AG10803 (cell line): ENCODE measurements around the gene FRMD6.
A peak's percentile ranks its signal among the peaks of the same experiment; 100 is the strongest.

Experiments used
- DNase-seq: peaks from one replicate; pipeline ENCODE4 v3.0.0; 2010; ENCODE audit warnings: low read depth
- H3K4me3 ChIP-seq: 2 replicates; pipeline ENCODE4 v1.5.1; 2011; ENCODE audit warnings: mild to moderate bottlenecking, low read length, control low read depth
- TF ChIP-seq, protein P1 (sequence below): conservative IDR thresholded peaks from 2 replicates; pipeline ENCODE4 v1.5.1; 2011; ENCODE audit warnings: mild to moderate bottlenecking, low read length, control low read depth, inconsistent platforms

Gene FRMD6

DNA sequence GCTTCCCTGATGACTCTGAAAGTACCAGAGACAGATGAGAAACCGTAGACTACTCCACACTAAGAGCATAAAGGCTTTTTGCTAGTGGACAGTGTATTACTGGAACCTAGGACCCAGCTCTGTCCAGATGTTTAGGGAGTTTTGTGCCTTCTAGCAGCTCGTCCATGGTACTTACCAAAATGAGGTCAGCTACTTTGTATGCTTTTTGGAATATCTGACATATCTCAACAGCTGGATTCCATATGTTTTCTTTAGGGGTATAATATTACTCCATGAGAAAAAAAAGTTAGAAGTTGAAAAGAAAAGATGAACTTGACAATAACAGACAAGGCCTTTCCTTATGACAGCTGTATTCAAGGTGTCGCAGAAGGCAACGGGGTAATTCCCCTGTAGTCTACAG lies 32.1 kb upstream of the FRMD6 start:
- TF ChIP-seq, protein P1, sequence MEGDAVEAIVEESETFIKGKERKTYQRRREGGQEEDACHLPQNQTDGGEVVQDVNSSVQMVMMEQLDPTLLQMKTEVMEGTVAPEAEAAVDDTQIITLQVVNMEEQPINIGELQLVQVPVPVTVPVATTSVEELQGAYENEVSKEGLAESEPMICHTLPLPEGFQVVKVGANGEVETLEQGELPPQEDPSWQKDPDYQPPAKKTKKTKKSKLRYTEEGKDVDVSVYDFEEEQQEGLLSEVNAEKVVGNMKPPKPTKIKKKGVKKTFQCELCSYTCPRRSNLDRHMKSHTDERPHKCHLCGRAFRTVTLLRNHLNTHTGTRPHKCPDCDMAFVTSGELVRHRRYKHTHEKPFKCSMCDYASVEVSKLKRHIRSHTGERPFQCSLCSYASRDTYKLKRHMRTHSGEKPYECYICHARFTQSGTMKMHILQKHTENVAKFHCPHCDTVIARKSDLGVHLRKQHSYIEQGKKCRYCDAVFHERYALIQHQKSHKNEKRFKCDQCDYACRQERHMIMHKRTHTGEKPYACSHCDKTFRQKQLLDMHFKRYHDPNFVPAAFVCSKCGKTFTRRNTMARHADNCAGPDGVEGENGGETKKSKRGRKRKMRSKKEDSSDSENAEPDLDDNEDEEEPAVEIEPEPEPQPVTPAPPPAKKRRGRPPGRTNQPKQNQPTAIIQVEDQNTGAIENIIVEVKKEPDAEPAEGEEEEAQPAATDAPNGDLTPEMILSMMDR: no peak
- H3K4me3 ChIP-seq: no peak overlapping the region
- no peak for DNase-seq

DNA sequence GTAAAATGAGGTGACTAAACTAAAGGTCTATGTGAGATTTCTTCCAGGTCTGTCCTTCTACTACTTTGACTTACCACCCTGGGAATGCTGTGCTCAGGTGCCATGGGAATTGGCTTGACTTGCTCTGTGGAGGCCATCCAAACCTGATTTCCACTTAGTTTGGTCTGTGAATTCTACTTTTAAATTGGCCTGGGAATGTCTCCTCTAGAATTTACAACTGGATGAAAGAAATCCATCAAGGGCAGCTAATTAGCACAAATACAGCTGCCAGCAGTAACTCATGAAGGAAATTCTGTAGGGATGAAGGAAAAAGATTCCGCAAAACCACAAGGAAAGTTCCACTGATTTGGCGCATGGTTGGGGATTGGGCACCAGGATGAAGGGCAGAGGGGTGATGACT lies 31.7 kb upstream of the FRMD6 start:
- H3K4me3 ChIP-seq: no peak overlapping the region
- peak; percentile 51 for DNase-seq
- TF ChIP-seq, protein P1: no peak

DNA sequence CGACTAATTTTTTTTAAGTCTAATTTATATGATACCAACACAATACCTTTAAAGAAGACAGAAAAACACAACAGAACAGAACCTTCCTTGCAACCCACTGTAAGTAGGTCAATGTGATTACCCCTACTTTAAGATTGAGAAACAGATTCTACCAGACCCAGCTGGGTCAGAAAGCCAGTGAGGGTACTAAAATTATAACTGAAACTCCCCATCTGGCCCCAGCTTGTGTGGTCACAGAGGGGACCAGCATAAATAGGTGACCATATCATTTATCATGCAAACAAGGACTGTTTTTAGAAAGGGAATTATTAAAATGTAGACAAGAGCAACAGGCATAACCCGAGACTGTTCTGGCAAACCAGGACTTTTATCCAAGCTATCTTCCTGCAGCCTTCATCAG lies 30.1 kb upstream of the FRMD6 start:
- TF ChIP-seq, protein P1: no peak
- no peak for DNase-seq
- no peak overlapping the region for H3K4me3 ChIP-seq

DNA sequence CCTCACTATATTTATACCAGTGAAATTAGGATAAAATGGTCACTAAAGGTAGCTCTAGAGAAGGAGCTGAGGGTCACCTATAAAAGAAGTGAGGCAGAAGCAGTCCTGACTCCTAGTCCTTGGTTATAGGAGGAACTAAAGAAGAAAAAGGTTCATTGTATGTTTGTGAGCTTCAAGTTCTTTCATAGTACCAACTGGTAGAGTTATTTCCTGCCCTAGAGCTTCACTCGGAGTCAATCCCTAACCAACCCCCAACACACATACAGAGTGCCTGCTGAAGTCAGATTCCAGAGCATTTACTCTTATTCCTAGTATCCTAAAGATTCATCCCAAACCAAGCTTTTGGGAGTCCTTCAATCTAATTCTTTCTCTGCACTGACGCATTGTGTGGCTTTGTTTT lies 29.3 kb upstream of the FRMD6 start:
- H3K4me3 ChIP-seq: no peak overlapping the region
- no peak for DNase-seq
- TF ChIP-seq, protein P1: no peak

DNA sequence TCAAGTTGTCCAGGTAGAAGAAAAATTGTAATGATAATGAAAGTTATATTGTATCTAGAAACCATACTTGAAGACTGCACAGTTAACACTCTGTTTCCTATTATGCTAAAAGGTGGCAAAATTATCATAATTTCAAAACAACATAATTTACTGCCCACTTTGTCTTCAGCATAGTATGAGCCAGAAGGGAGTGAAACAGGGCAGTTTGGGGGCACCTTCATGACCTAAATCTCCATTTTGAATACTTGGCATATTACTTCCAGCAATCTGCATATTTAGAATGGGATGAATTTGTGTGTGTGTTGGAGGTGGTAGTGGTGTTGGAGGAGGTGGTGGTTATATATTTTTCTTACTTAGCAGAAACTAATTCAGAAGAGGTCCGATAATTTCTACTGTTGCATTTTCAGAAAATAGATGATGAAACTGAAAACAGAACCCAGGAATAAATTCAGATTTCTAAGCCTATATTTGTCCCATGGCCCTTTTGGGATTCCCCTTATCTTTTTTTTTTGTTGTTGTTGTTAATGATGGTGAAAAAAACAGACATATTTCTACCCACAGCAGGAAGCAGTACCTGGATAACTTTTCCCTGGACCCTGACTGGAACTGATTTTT lies 26.6 kb upstream of the FRMD6 start:
- H3K4me3 ChIP-seq: no peak overlapping the region
- TF ChIP-seq, protein P1: no peak

DNA sequence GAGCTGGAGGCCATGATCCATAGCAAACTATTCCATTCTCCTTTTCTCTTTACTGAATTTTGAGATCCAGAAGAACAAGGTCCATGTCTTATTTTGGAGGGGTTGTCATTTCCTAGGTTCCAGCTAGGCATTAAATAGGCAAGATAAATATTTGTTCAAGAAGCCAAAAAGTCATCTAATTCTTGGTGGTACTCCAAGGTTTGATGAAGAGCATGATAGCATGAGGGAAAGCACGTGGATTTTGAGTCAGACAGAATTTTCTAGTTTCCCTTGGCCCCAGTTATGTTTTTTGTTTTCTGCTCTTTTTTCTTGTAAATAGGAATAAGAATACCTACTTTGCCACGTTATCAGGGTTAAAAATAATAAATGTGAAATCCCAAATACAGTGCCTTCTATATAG lies 25.5 kb upstream of the FRMD6 start:
- TF ChIP-seq, protein P1: no peak

More for the DNA sequence above, 26.6 kb upstream of the FRMD6 start:
- no peak for DNase-seq

DNA sequence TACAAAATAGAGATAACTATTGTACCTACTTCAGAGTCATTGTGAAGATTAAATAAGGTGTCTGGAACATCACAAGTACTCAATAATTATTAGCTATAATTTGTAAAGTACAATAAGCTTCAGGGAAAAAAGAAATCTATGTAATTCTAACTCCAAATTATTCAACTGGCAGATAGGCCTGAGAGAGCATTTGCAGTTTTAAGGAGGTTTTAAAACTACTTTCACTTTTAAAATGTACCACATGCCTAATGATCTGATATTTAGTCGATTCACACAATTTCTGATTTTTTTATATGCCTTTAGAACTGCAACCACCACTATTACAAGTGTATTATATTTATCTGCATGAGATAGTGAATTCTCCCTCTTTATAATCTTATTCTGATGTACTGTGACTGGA lies 24.9 kb upstream of the FRMD6 start:
- 0 out of 2 replicates have a peak overlapping the region, but pooled peaks have one; percentile 6 for H3K4me3 ChIP-seq
- TF ChIP-seq, protein P1: no peak
- no peak for DNase-seq

More for the DNA sequence above, 25.5 kb upstream of the FRMD6 start:
- no peak overlapping the region for H3K4me3 ChIP-seq
- DNase-seq: no peak
